PFSK-1 (cell line): Measurements from ENCODE around the gene LHX5.

ENCODE experiments used
- POLR2AphosphoS5 ChIP-seq: IDR thresholded peaks from 2 replicates; pipeline ENCODE4 v1.6.1; 2012; ENCODE audit warnings: low read depth, mild to moderate bottlenecking, control low read depth, low read length, moderate library complexity
- SIN3A ChIP-seq: IDR thresholded peaks from 2 replicates; pipeline ENCODE4 v1.6.1; 2012; ENCODE audit warnings: mild to moderate bottlenecking, low read length, moderate library complexity, borderline replicate concordance; ENCODE audit not compliant: insufficient read depth
- TAF1 ChIP-seq: IDR thresholded peaks from 2 replicates; pipeline ENCODE4 v1.6.1; 2012; ENCODE audit warnings: low read length, control low read depth, borderline replicate concordance; ENCODE audit not compliant: insufficient read depth

GRCh38 chr12:113488322-113488721, 16.7 kb upstream of the LHX5 start:
- TF ChIP-seq POLR2AphosphoS5 (no peak), TAF1 (no peak), SIN3A (no peak)
